Mesangial cell (primary cell): ENCODE measurements around the gene TFPT. TPM values are rescaled to one million over a fixed set of nuclear protein-coding genes. Genes with fewer than 3 reads are reported as not detected.

Source experiments
- total RNA-seq: library from RNA; depleted of rRNA; stranded (reverse); fragments of >200 nt; gene quantifications from 2 replicates; pipeline ENCODE4 v1.2.3, GENCODE V29; 2015

The TFPT gene
- 15.0 and 16.8 TPM in 2 replicates for total RNA-seq

GRCh38 chr19:54115109-54116063, at the start of gene TFPT, which contains the start of gene PRPF31:
TFPT (minus strand) TSS chr19:54115657; CDS start chr19:54115269, 388 bp downstream.
PRPF31 (plus strand) TSS chr19:54115754; CDS start chr19:54118279, 2,525 bp downstream.

GRCh38 chr19:54159352-54160181, 44.1 kb upstream of the TFPT start, which contains the start of gene LENG1:
LENG1 (minus strand) TSS chr19:54159721; CDS start chr19:54159695, 26 bp downstream.

GRCh38 chr19:54137699-54138488, 22.4 kb upstream of the TFPT start, which contains the start of gene CNOT3:
CNOT3 (plus strand) TSS chr19:54137762; CDS start chr19:54142979, 5,217 bp downstream.

GRCh38 chr19:54102421-54103169, 12.9 kb downstream of the TFPT start, which contains the start of gene NDUFA3:
NDUFA3 (plus strand) TSS chr19:54102855; CDS start chr19:54102879, 24 bp downstream.

GRCh38 chr19:54100561-54100960, 14.9 kb downstream of the TFPT start, which contains the start of gene OSCAR:
OSCAR (minus strand) TSS chr19:54100803; CDS start chr19:54100792, 11 bp downstream.

GRCh38 chr19:54081032-54081431, 34.4 kb downstream of the TFPT start, which contains the start of gene TARM1:
TARM1 (minus strand) TSS chr19:54081365; CDS start chr19:54081340, 25 bp downstream.

GRCh38 chr19:54063350-54064116, 51.9 kb downstream of the TFPT start, which contains the start of gene VSTM1:
VSTM1 (minus strand) TSS chr19:54063897; CDS start chr19:54063777, 120 bp downstream.

Other genes with a start within 250 kb of the TFPT start
- gene MYADM, start 247.8 kb downstream of the TFPT start, total RNA-seq = 169 and 237 TPM in 2 replicates
- under 0.01 TPM in 1 of 2 replicates, not detected in the other for gene PRKCG, start 233.5 kb downstream of the TFPT start, total RNA-seq
- 0.13 and 1.1 TPM in 2 replicates for gene CACNG7, start 206.4 kb downstream of the TFPT start, total RNA-seq
- under 0.01 and 0.13 TPM in 2 replicates for gene CACNG8, start 152.7 kb downstream of the TFPT start, total RNA-seq
- 0.89 TPM in 1 of 2 replicates, not detected in the other for gene CACNG6, start 124.0 kb downstream of the TFPT start, total RNA-seq
- not detected in 2 replicates for gene VSTM1, start 51.8 kb downstream of the TFPT start, total RNA-seq
- gene TARM1, start 34.3 kb downstream of the TFPT start, total RNA-seq = not detected in 2 replicates
- 1.5 TPM in 1 of 2 replicates, not detected in the other for gene OSCAR, start 14.9 kb downstream of the TFPT start, total RNA-seq
- gene NDUFA3, start 12.8 kb downstream of the TFPT start, total RNA-seq = 38.1 and 79.7 TPM in 2 replicates
- 75.3 and 100 TPM in 2 replicates for gene PRPF31, start 97 bp upstream of the TFPT start, total RNA-seq
- 17.9 and 20.4 TPM in 2 replicates for gene CNOT3, start 22.1 kb upstream of the TFPT start, total RNA-seq
- gene LENG1, start 44.1 kb upstream of the TFPT start, total RNA-seq = 3.5 and 5.2 TPM in 2 replicates
- gene TMC4, start 57.5 kb upstream of the TFPT start, total RNA-seq = 4.1 TPM in 1 of 2 replicates, not detected in the other
- gene MBOAT7, start 73.9 kb upstream of the TFPT start, total RNA-seq = 140 and 150 TPM in 2 replicates
- gene TSEN34, start 75.7 kb upstream of the TFPT start, total RNA-seq = 106 and 125 TPM in 2 replicates
- 1,803 and 1,860 TPM in 2 replicates for gene RPS9, start 85.2 kb upstream of the TFPT start, total RNA-seq
- 1.1 TPM in 1 of 2 replicates, not detected in the other for gene LILRB3, start 107.3 kb upstream of the TFPT start, total RNA-seq
- gene LILRA6, start 127.1 kb upstream of the TFPT start, total RNA-seq = not detected in 2 replicates
- not detected in 2 replicates for gene LILRB5, start 141.6 kb upstream of the TFPT start, total RNA-seq
- not detected in 2 replicates for gene LILRB2, start 165.5 kb upstream of the TFPT start, total RNA-seq
- not detected in 2 replicates for gene LILRA5, start 197.5 kb upstream of the TFPT start, total RNA-seq
- not detected in 2 replicates for gene LILRA4, start 223.5 kb upstream of the TFPT start, total RNA-seq
- not detected in 2 replicates for gene LAIR1, start 249.3 kb upstream of the TFPT start, total RNA-seq